ENCODE data around the gene PPP2R2B.

PPP2R2B gene

GRCh38 chr5:146878476-146879172, at the start of gene PPP2R2B:
TSS of gene PPP2R2B (minus strand) at chr5:146878757.
- DNase-seq (ENCODE audit: low read depth) = no peak

GRCh38 chr5:146924132-146924531, 45.6 kb upstream of the PPP2R2B start:
- no peak for DNase-seq (ENCODE audit: low read depth)

GRCh38 chr5:146921225-146921624, 42.7 kb upstream of the PPP2R2B start:
- no peak for DNase-seq (ENCODE audit: low read depth)

GRCh38 chr5:146920351-146920881, 41.9 kb upstream of the PPP2R2B start:
- DNase-seq (ENCODE audit: low read depth) = no peak

GRCh38 chr5:146919304-146919703, 40.7 kb upstream of the PPP2R2B start:
- no peak for DNase-seq (ENCODE audit: low read depth)

- no peak for DNase-seq (ENCODE audit: low read depth)
Observed at GRCh38 chr5:146917931-146918330, 39.4 kb upstream of the PPP2R2B start.

GRCh38 chr5:146912874-146913273, 34.3 kb upstream of the PPP2R2B start:
- DNase-seq (ENCODE audit: low read depth) = no peak

GRCh38 chr5:146910239-146910638, 31.7 kb upstream of the PPP2R2B start:
- no peak for DNase-seq (ENCODE audit: low read depth)

GRCh38 chr5:146909255-146910068, 30.9 kb upstream of the PPP2R2B start:
- no peak for DNase-seq (ENCODE audit: low read depth)

GRCh38 chr5:146906803-146907202, 28.2 kb upstream of the PPP2R2B start:
- DNase-seq (ENCODE audit: low read depth) = no peak

- no peak for DNase-seq (ENCODE audit: low read depth)
Observed at GRCh38 chr5:146904890-146905289, 26.3 kb upstream of the PPP2R2B start.

- DNase-seq (ENCODE audit: low read depth) = no peak
Observed at GRCh38 chr5:146903789-146904188, 25.2 kb upstream of the PPP2R2B start.

GRCh38 chr5:146902471-146902870, 23.9 kb upstream of the PPP2R2B start:
- no peak for DNase-seq (ENCODE audit: low read depth)

- DNase-seq (ENCODE audit: low read depth) = no peak
Observed at GRCh38 chr5:146897061-146897460, 18.5 kb upstream of the PPP2R2B start.

- no peak for DNase-seq (ENCODE audit: low read depth)
Observed at GRCh38 chr5:146894753-146895521, 16.4 kb upstream of the PPP2R2B start.

- no peak for DNase-seq (ENCODE audit: low read depth)
Observed at GRCh38 chr5:146893991-146894390, 15.4 kb upstream of the PPP2R2B start.

- DNase-seq (ENCODE audit: low read depth) = no peak
Observed at GRCh38 chr5:146892231-146892630, 13.7 kb upstream of the PPP2R2B start.

- DNase-seq (ENCODE audit: low read depth) = no peak
Observed at GRCh38 chr5:146891511-146891910, 13.0 kb upstream of the PPP2R2B start.

GRCh38 chr5:146890731-146891440, 12.3 kb upstream of the PPP2R2B start:
- no peak for DNase-seq (ENCODE audit: low read depth)

GRCh38 chr5:146890066-146890465, 11.5 kb upstream of the PPP2R2B start:
- DNase-seq (ENCODE audit: low read depth) = no peak

- DNase-seq (ENCODE audit: low read depth) = no peak
Observed at GRCh38 chr5:146889169-146889568, 10.6 kb upstream of the PPP2R2B start.
